Measurements from ENCODE around the gene TDRD10.

TDRD10 gene

DNA sequence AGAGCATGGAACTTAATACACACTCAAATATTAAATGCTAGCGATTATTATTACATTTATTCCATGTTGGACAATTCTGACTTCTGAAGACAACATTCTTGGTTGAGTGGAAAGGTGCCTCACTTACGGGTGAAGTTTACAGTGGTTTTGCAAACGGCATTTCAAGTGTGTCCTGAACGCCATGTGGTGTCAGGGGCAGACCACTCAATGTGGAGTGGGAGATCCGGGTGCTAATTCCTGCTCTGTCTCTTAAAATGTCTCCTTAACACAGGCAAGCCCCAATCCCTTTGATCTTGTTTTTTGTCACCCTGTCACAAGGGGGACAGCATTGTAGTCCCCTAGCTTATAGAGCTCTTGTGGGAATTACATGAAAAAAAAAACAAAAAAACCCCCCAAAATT is 5.6 kb upstream of the TDRD10 start:
- DNase-seq (ENCODE audit: low read depth): no peak
- TF ChIP-seq, protein P1, sequence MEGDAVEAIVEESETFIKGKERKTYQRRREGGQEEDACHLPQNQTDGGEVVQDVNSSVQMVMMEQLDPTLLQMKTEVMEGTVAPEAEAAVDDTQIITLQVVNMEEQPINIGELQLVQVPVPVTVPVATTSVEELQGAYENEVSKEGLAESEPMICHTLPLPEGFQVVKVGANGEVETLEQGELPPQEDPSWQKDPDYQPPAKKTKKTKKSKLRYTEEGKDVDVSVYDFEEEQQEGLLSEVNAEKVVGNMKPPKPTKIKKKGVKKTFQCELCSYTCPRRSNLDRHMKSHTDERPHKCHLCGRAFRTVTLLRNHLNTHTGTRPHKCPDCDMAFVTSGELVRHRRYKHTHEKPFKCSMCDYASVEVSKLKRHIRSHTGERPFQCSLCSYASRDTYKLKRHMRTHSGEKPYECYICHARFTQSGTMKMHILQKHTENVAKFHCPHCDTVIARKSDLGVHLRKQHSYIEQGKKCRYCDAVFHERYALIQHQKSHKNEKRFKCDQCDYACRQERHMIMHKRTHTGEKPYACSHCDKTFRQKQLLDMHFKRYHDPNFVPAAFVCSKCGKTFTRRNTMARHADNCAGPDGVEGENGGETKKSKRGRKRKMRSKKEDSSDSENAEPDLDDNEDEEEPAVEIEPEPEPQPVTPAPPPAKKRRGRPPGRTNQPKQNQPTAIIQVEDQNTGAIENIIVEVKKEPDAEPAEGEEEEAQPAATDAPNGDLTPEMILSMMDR (IDR thresholded peaks at IDR 0.05; ENCODE audit: control insufficient read depth, insufficient read depth, low read depth, low read length, missing control alignments): no peak
- no peak overlapping the region for H3K4me3 ChIP-seq (ENCODE audit: control insufficient read depth, low read depth, low read length)

DNA sequence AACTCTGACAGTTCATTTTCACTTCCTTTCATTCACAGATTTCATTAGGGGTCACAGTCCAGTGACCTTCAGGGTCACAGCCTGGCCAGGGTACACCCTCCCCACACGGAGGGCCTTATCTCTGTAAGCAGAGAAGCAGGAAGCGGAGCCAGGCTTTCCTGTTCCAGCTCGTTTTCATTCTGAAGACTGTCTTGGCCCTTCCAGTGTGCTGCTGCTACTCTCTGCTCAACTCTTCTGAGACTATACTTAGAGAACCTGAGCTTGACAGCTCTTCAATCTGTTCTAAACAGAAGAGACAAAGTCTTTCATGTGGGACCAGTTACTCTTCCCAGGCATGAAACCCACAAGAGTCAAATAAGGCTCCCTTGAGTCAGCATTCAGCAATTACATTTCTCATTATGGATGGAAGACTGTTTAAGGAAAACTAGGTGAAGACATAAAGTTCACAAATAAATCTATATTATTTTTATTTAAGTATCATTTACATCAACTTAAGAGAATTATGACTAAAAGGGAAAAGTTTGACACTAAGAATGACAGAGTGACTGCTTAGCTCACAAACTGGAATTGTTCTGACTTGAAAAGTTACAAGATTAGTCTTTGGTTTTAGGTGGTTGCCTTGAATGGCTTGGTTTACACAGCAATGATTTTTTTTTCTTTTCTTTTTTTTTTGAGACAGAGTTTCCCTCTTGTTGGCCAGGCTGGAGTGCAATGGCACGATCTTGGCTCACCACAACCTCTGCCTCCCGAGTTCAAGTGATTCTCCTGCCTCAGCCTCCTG is 4.8 kb upstream of the TDRD10 start:
- TF ChIP-seq, protein P1 (IDR thresholded peaks at IDR 0.05; ENCODE audit: control insufficient read depth, insufficient read depth, low read depth, low read length, missing control alignments): no peak
- no peak for DNase-seq (ENCODE audit: low read depth)
- H3K4me3 ChIP-seq (ENCODE audit: control insufficient read depth, low read depth, low read length): no peak overlapping the region

DNA sequence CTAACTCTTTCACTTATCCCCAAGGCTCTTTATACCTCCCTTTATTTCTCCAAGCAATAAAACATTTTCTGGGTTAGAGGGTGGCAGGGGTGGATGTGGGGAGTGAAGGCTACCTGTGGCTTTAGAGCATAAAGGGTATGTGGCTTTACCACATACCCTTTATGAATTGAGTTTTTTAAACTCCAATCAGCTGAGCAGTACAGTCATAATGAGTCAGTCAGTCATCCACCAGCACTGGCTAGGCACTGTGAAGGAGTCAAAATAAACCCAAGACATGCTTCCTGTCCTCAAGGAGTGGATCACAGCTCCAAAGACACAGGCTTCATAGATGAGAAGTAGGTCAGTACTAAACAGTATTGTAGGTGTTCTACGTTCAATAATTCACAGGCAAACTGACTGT is 2.6 kb upstream of the TDRD10 start:
- no peak for DNase-seq (ENCODE audit: low read depth)

DNA sequence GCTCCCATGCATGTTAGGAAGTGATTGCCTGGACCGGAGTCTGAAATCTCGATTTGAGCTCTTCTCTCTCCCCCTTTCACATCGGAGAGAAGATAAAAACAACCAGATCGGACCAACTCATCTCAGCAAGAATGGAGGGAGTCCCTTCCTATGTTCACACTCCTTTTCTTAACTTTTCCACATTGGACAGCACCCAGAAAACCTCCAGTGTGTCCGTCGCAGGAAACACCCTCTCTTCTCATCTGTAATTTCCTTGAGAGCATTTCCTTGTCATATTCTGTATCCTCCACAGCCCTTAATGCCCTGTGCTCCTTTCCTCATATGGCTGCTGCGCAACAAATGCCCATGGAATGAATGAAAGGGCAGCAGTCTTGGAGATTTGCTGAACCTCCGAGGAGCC is 1.5 kb upstream of the TDRD10 start:
- no peak overlapping the region for H3K4me3 ChIP-seq (ENCODE audit: control insufficient read depth, low read depth, low read length)
- TF ChIP-seq, protein P1 (IDR thresholded peaks at IDR 0.05; ENCODE audit: control insufficient read depth, insufficient read depth, low read depth, low read length, missing control alignments): no peak
- DNase-seq (ENCODE audit: low read depth): no peak

More for the DNA sequence above, 2.6 kb upstream of the TDRD10 start:
- TF ChIP-seq, protein P1 (IDR thresholded peaks at IDR 0.05; ENCODE audit: control insufficient read depth, insufficient read depth, low read depth, low read length, missing control alignments): no peak
- no peak overlapping the region for H3K4me3 ChIP-seq (ENCODE audit: control insufficient read depth, low read depth, low read length)

DNA sequence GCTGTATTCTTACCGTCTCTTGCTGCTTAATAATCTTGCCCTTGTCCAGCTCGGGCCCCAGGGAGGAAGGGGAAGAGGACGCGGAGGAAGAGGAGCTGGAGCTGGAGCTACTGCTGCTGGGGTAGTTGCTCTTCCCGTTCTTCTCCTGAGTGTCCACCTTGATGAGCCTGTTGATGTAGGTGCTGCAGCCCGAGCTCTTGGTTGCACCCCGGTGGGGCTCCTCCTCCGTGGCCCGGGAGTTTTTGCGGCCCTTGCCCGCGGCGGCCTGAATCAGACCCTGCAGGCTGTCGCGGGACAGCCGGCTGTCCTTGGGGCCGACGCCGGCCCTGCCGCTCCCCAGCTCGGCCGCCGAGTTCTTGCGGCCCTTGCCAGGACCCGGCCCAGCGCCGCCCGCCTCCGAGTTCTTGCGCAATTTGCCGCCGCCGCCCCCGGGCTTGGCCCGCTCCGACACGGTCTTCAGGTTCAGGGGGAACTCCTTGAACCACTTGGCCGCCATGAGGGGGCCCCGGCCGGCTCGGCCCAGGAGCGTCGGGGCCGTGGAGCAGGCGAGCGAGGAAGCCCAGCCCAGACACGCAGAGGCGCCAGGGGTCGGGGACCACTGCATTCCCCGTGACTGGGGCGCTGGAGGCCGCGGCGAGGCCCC is 475 bp upstream of the TDRD10 start:
- no peak for DNase-seq (ENCODE audit: low read depth)

DNA sequence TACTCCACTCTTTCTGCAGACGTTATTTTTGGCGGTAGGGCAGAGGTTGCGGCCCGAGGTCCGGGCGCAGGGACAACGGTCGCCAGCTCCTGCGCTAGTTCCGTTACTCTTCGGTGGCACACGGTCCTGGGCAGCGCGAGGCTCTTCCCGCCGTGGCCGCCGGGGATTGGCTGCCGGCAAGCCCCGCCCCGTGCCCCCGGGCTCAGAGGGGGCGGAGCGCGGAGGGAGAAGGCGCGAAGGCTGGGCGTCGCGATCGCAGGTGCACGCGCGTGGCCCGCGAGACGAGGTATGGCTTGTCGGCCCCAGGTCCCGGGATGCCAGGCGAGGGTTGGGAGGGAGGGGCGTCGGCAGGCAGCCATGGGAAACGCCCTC is 711 bp downstream of the TDRD10 start:
- no peak overlapping the region for H3K4me3 ChIP-seq (ENCODE audit: control insufficient read depth, low read depth, low read length)
- DNase-seq (ENCODE audit: low read depth): no peak
- TF ChIP-seq, protein P1 (IDR thresholded peaks at IDR 0.05; ENCODE audit: control insufficient read depth, insufficient read depth, low read depth, low read length, missing control alignments): no peak

More for the DNA sequence above, 475 bp upstream of the TDRD10 start:
- H3K4me3 ChIP-seq (ENCODE audit: control insufficient read depth, low read depth, low read length): no peak overlapping the region
- TF ChIP-seq, protein P1 (IDR thresholded peaks at IDR 0.05; ENCODE audit: control insufficient read depth, insufficient read depth, low read depth, low read length, missing control alignments): no peak

All from AG09309 (cell line).